Urinary bladder (tissue), 4 donors: ENCODE measurements around the gene OR4N5. TPM values are rescaled to one million over a fixed set of nuclear protein-coding genes. Genes with fewer than 3 reads are reported as not detected.

Experiments used
- DNase-seq: peaks from one replicate; pipeline ENCODE4 v3.0.0-alpha.2; 2015; ENCODE audit errors: extremely low spot score
- H3K27ac ChIP-seq: one replicate; pipeline ENCODE4 v1.5.1; 2013; ENCODE audit warnings: low read depth, mild to moderate bottlenecking, moderate library complexity
- H3K36me3 ChIP-seq: one replicate; pipeline ENCODE4 v1.6.1; 2013; ENCODE audit warnings: mild to moderate bottlenecking, moderate library complexity; ENCODE audit not compliant: insufficient read depth
- H3K4me1 ChIP-seq: one replicate; pipeline ENCODE4 v1.6.1; 2013; ENCODE audit warnings: mild to moderate bottlenecking, moderate library complexity; ENCODE audit not compliant: insufficient read depth
- H3K4me3 ChIP-seq: one replicate; pipeline ENCODE4 v1.5.1; 2013; ENCODE audit warnings: low read depth, low read length
- WGBS: extraction: QIAGEN DNeasy Blood & Tissue Kit; methylation state at CpG from one replicate; pipeline ENCODE4 v1.1.7; 2013; 5-methylcytosine and 5-hydroxymethylcytosine counted together
- polyA plus RNA-seq: library from polyadenylated mRNA; stranded (reverse); fragments of 200-250 nt; gene quantifications from one replicate; pipeline ENCODE4 v1.2.3, GENCODE V29; 2013
- small RNA-seq: library from RNA; depleted of rRNA; stranded (forward); fragments of <200 nt; gene quantifications from one replicate; pipeline ENCODE3, GENCODE V24; 2014
- total RNA-seq: library from RNA; depleted of rRNA; stranded (reverse); fragments of >200 nt; gene quantifications from one replicate; pipeline ENCODE4 v1.2.3, GENCODE V29; 2014
- donor health status: healthy with polysubstance abuse.
- donor health status: healthy.

The OR4N5 gene
- total and polyA plus RNA-seq, 2 donors, result not detected

GRCh38 chr14:20176330-20176729 is 37.7 kb downstream of the OR4N5 start:
- 50% methylated on average over 6 of the region's 6 CpGs for WGBS
- H3K4me3 ChIP-seq, result no peak overlapping the region
- no peak for DNase-seq
- H3K36me3 ChIP-seq, result no peaks in the 10 kb centered on the region
- no peaks in the 10 kb centered on the region for H3K4me1 ChIP-seq
- no peak overlapping the region for H3K27ac ChIP-seq

- H3K4me3 ChIP-seq, result no peak overlapping the region
- DNase-seq, result no peak
- WGBS, result 86% methylated on average over 7 of the region's 7 CpGs
- H3K27ac ChIP-seq, result no peak overlapping the region
- no peaks in the 10 kb centered on the region for H3K4me1 ChIP-seq
- H3K36me3 ChIP-seq, result no peaks in the 10 kb centered on the region
These were observed 38.9 kb downstream of the OR4N5 start for GRCh38 chr14:20177433-20177974.

GRCh38 chr14:20179218-20179617 is 40.6 kb downstream of the OR4N5 start:
- no peak overlapping the region for H3K27ac ChIP-seq

GRCh38 chr14:20179880-20180279 is 41.3 kb downstream of the OR4N5 start:
- no peak for DNase-seq
- Histone ChIP-seq H3K4me3 (no peak overlapping the region), H3K4me1 (no peaks in the 10 kb centered on the region), H3K27ac (no peak overlapping the region), H3K36me3 (no peaks in the 10 kb centered on the region)
- WGBS, result 75% methylated on average over 2 of the region's 2 CpGs

More at GRCh38 chr14:20179218-20179617, 40.6 kb downstream of the OR4N5 start:
- H3K4me3 ChIP-seq, result no peak overlapping the region
- DNase-seq, result no peak
- 50% methylated on average over 5 of the region's 5 CpGs for WGBS
- no peaks in the 10 kb centered on the region for H3K4me1 ChIP-seq
- no peaks in the 10 kb centered on the region for H3K36me3 ChIP-seq

- Histone ChIP-seq H3K27ac (no peak overlapping the region), H3K36me3 (no peaks in the 10 kb centered on the region), H3K4me1 (no peaks in the 10 kb centered on the region), H3K4me3 (no peak overlapping the region)
- WGBS, result 53% methylated on average over 2 of the region's 2 CpGs
- DNase-seq, result no peak
These were observed 41.9 kb downstream of the OR4N5 start for GRCh38 chr14:20180486-20180885.

- H3K36me3 ChIP-seq, result no peaks in the 10 kb centered on the region
- no peak for DNase-seq
- WGBS, result 53% methylated on average over 5 of the region's 5 CpGs
- H3K4me1 ChIP-seq, result no peaks in the 10 kb centered on the region
- H3K27ac ChIP-seq, result no peak overlapping the region
- no peak overlapping the region for H3K4me3 ChIP-seq
These were observed 45.6 kb downstream of the OR4N5 start for GRCh38 chr14:20184181-20184580.

- Histone ChIP-seq H3K4me1 (no peaks in the 10 kb centered on the region), H3K4me3 (no peak within 1 kb of the TSS), H3K27ac (no peak within 1 kb of the TSS), H3K36me3 (no peaks in the 10 kb centered on the region)
- 30% methylated on average over 1 of the region's 1 CpG for WGBS
- DNase-seq, result no peak
These were observed 52.0 kb downstream of the OR4N5 start, which contains the start of gene OR11G2 for GRCh38 chr14:20190596-20190995. OR11G2 (plus strand) TSS chr14:20190896; CDS start chr14:20197438, 6,542 bp downstream.

- Histone ChIP-seq H3K4me1 (no peaks in the 10 kb centered on the region), H3K27ac (no peak overlapping the region), H3K4me3 (no peak overlapping the region), H3K36me3 (no peaks in the 10 kb centered on the region)
- WGBS, result 77% methylated on average over 3 of the region's 3 CpGs
- no peak for DNase-seq
These were observed 52.8 kb downstream of the OR4N5 start for GRCh38 chr14:20191396-20191795.

- DNase-seq, result no peak
- H3K36me3 ChIP-seq, result no peaks in the 10 kb centered on the region
- no peak overlapping the region for H3K4me3 ChIP-seq
- H3K27ac ChIP-seq, result no peak overlapping the region
- H3K4me1 ChIP-seq, result no peaks in the 10 kb centered on the region
These were observed 55.5 kb downstream of the OR4N5 start for GRCh38 chr14:20194101-20194500.

Small RNAs within 50 kb of the gene (small RNA-seq; reads per million reads assigned to genes)
- not detected for gene GTF2IP22
- gene RNA5SP380, result not detected

Other genes with a start within 250 kb of the OR4N5 start
- not detected for gene OR4K5, start 218.2 kb upstream of the OR4N5 start, total RNA-seq
- gene OR4K5, start 218.2 kb upstream of the OR4N5 start, polyA plus RNA-seq, result not detected
- gene OR4K1, start 207.9 kb upstream of the OR4N5 start, total RNA-seq, result not detected
- gene OR4K1, start 207.9 kb upstream of the OR4N5 start, polyA plus RNA-seq, result not detected
- not detected for gene OR4K15, start 163.2 kb upstream of the OR4N5 start, total RNA-seq
- gene OR4K15, start 163.2 kb upstream of the OR4N5 start, polyA plus RNA-seq, result not detected
- gene OR4Q2, start 136.7 kb upstream of the OR4N5 start, total RNA-seq, result not detected
- gene OR4Q2, start 136.7 kb upstream of the OR4N5 start, polyA plus RNA-seq, result not detected
- not detected for gene OR4K14, start 119.5 kb upstream of the OR4N5 start, total RNA-seq
- not detected for gene OR4K14, start 119.5 kb upstream of the OR4N5 start, polyA plus RNA-seq
- not detected for gene OR4K13, start 102.8 kb upstream of the OR4N5 start, total RNA-seq
- not detected for gene OR4K13, start 102.8 kb upstream of the OR4N5 start, polyA plus RNA-seq
- not detected for gene OR4L1, start 78.8 kb upstream of the OR4N5 start, total RNA-seq
- not detected for gene OR4L1, start 78.8 kb upstream of the OR4N5 start, polyA plus RNA-seq
- not detected for gene OR4K17, start 28.1 kb upstream of the OR4N5 start, total RNA-seq
- gene OR4K17, start 28.1 kb upstream of the OR4N5 start, polyA plus RNA-seq, result not detected
- gene OR11G2, start 52.1 kb downstream of the OR4N5 start, total RNA-seq, result not detected
- gene OR11G2, start 52.1 kb downstream of the OR4N5 start, polyA plus RNA-seq, result not detected
- gene OR11H6, start 84.9 kb downstream of the OR4N5 start, total RNA-seq, result not detected
- gene OR11H6, start 84.9 kb downstream of the OR4N5 start, polyA plus RNA-seq, result not detected
- gene OR11H7, start 90.2 kb downstream of the OR4N5 start, total RNA-seq, result not detected
- gene OR11H7, start 90.2 kb downstream of the OR4N5 start, polyA plus RNA-seq, result not detected
- not detected for gene OR11H4, start 100.5 kb downstream of the OR4N5 start, total RNA-seq
- not detected for gene OR11H4, start 100.5 kb downstream of the OR4N5 start, polyA plus RNA-seq
- gene TTC5, start 167.1 kb downstream of the OR4N5 start, total RNA-seq, result 22.7 TPM
- gene TTC5, start 167.1 kb downstream of the OR4N5 start, polyA plus RNA-seq, result 8.0 TPM
- gene CCNB1IP1, start 194.5 kb downstream of the OR4N5 start, total RNA-seq, result 81.9 TPM
- 63.5 TPM for gene CCNB1IP1, start 194.5 kb downstream of the OR4N5 start, polyA plus RNA-seq
- 13.5 TPM for gene PARP2, start 204.8 kb downstream of the OR4N5 start, total RNA-seq
- gene PARP2, start 204.8 kb downstream of the OR4N5 start, polyA plus RNA-seq, result 16.0 TPM